ENCODE data around the gene IMPG1.

DNA sequence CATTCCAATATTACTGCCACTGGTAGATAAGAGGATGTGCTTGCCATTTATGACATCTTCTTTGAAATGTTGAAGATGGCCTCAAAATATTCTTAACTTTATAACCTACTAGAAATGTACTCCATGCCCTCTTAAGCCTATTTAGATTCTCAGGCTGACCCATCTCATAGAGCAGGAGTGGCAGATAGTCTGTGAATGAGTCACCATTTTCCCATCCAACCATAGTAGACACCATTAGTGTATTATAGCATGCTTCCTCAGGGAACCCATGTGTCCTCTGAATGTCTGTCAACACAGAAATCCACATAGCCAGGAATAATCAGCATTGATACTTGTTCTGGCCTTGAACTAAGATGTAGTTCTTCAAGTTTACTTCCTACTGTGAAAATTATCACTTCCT lies 150.2 kb downstream of the IMPG1 start:
- no peak for TF ChIP-seq POLR2A (IDR thresholded peaks at IDR 0.05)
- no peak for TF ChIP-seq CTCF (IDR thresholded peaks at IDR 0.05)
- no peak for TF ChIP-seq POLR2AphosphoS5 (IDR thresholded peaks at IDR 0.05)

All from upper lobe of left lung (tissue), 4 donors.